ENCODE results near the gene STX10. TPM values are rescaled to one million over a fixed set of nuclear protein-coding genes. Genes with fewer than 3 reads are reported as not detected.

The STX10 gene
- polyA plus RNA-seq, 1 of the 3 experiments (the other 2 are of a cell fraction) = 163 TPM

GRCh38 chr19:13112555-13112954, 37.6 kb downstream of the STX10 start:
- Histone ChIP-seq H3K4me3 (ENCODE audit: low read depth in 2 of 2, low read length in 1 of 2) (no peak overlapping the region), H3K36me3 (replicated peaks in 1 of 2; ENCODE audit: control insufficient read depth in 1 of 2, insufficient read depth in 2 of 2, low read length in 1 of 2) (peaks cover 14 to 16% of the 10 kb centered on the region in 2 experiments), H2AFZ (ENCODE audit: low read depth) (no peak overlapping the region), H3F3A (replicated peaks; ENCODE audit: insufficient read depth) (peaks cover 2% of the 10 kb centered on the region), H3K4me2 (no peak overlapping the region), H3K27ac (ENCODE audit: low read depth in 2 of 2, low read length in 1 of 2) (no peak overlapping the region), H3K79me2 (ENCODE audit: insufficient read depth) (peaks cover 21% of the 10 kb centered on the region), H4K20me1 (ENCODE audit: insufficient read depth) (no peaks in the 10 kb centered on the region), H3K9ac (no peak overlapping the region), H3K27me3 (ENCODE audit: insufficient read depth) (no peaks in the 10 kb centered on the region), H3K9me2 (no peaks in the 10 kb centered on the region), H3K4me1 (ENCODE audit: control insufficient read depth in 1 of 2, insufficient read depth in 2 of 2, low read depth in 1 of 2, low read length in 1 of 2) (peaks cover 6 to 16% of the 10 kb centered on the region in 2 experiments; a peak in 2 of 4 replicates), H3K9me3 (no peaks in the 10 kb centered on the region)
- CTCF ChIA-PET = interaction anchor here (1.0 to 1.4 kb wide), 2 partner anchors 16 to 19 kb away, joined by 3 to 4 read pairs; no protein-coding TSS in a partner anchor
- WGBS (ENCODE audit: low lambda C conversion rate) = 100% methylated on average over 7 of the region's 10 CpGs
- POLR2A ChIA-PET = no interaction called here
- TF ChIP-seq MXI1 (IDR thresholded peaks at IDR 0.05; ENCODE audit: low read depth, low read length) (no peak), RCOR1 (IDR thresholded peaks at IDR 0.05; ENCODE audit: low read length) (no peak), TEAD4 (IDR thresholded peaks at IDR 0.05; ENCODE audit: borderline replicate concordance, insufficient read depth) (no peak), CTCF (IDR thresholded peaks at IDR 0.05) (no peak), FOSL2 (IDR thresholded peaks at IDR 0.05; ENCODE audit: borderline replicate concordance, low read depth) (no peak), IRF3 (IDR thresholded peaks at IDR 0.05; ENCODE audit: low read depth, low read length) (no peak), RXRA (IDR thresholded peaks at IDR 0.05; ENCODE audit: borderline replicate concordance, low read depth) (no peak), SIN3A (IDR thresholded peaks at IDR 0.05; ENCODE audit: borderline replicate concordance, low read depth, low read length) (no peak), NFIC (IDR thresholded peaks at IDR 0.05; ENCODE audit: borderline replicate concordance) (no peak), EP300 (IDR thresholded peaks at IDR 0.05; ENCODE audit: borderline replicate concordance in 1 of 2, low read depth in 1 of 2, low read length in 1 of 2) (no peak), GATA2 (CRISPR knock-in tag; IDR thresholded peaks at IDR 0.05) (no peak), ZBTB33 (IDR thresholded peaks at IDR 0.05; ENCODE audit: borderline replicate concordance, low read depth) (no peak)
- no peak for DNase-seq
